ENCODE results near the gene RAB31.

The RAB31 gene

GRCh38 chr18:9712130-9712577 lies 4.1 kb downstream of the RAB31 start:
- no peak for DNase-seq (ENCODE audit: low read depth in 2 of 2, low spot score in 1 of 2)

GRCh38 chr18:9712611-9713010 lies 4.5 kb downstream of the RAB31 start:
- DNase-seq (ENCODE audit: low read depth in 2 of 2, low spot score in 1 of 2) = no peak

GRCh38 chr18:9714266-9715087 lies 6.4 kb downstream of the RAB31 start:
- DNase-seq (ENCODE audit: low read depth in 2 of 2, low spot score in 1 of 2) = no peak

GRCh38 chr18:9715088-9715343 lies 6.9 kb downstream of the RAB31 start:
- DNase-seq (ENCODE audit: low read depth in 2 of 2, low spot score in 1 of 2) = no peak

- DNase-seq (ENCODE audit: low read depth in 2 of 2, low spot score in 1 of 2) = no peak
Observed at GRCh38 chr18:9715978-9716774, 8.1 kb downstream of the RAB31 start.

- DNase-seq (ENCODE audit: low read depth in 2 of 2, low spot score in 1 of 2) = no peak
Observed at GRCh38 chr18:9716780-9717563, 8.9 kb downstream of the RAB31 start.

- no peak for DNase-seq (ENCODE audit: low read depth in 2 of 2, low spot score in 1 of 2)
Observed at GRCh38 chr18:9719421-9719981, 11.4 kb downstream of the RAB31 start.

GRCh38 chr18:9720327-9720726 lies 12.2 kb downstream of the RAB31 start:
- no peak for DNase-seq (ENCODE audit: low read depth in 2 of 2, low spot score in 1 of 2)

GRCh38 chr18:9721893-9722550 lies 13.9 kb downstream of the RAB31 start:
- DNase-seq (ENCODE audit: low read depth in 2 of 2, low spot score in 1 of 2) = no peak

- no peak for DNase-seq (ENCODE audit: low read depth in 2 of 2, low spot score in 1 of 2)
Observed at GRCh38 chr18:9722691-9723090, 14.6 kb downstream of the RAB31 start.

GRCh38 chr18:9724797-9725585 lies 16.9 kb downstream of the RAB31 start:
- DNase-seq (ENCODE audit: low read depth in 2 of 2, low spot score in 1 of 2) = no peak

GRCh38 chr18:9726175-9726574 lies 18.1 kb downstream of the RAB31 start:
- DNase-seq (ENCODE audit: low read depth in 2 of 2, low spot score in 1 of 2) = no peak

- no peak for DNase-seq (ENCODE audit: low read depth in 2 of 2, low spot score in 1 of 2)
Observed at GRCh38 chr18:9726936-9727335, 18.8 kb downstream of the RAB31 start.

GRCh38 chr18:9730786-9731185 lies 22.7 kb downstream of the RAB31 start:
- DNase-seq (ENCODE audit: low read depth in 2 of 2, low spot score in 1 of 2) = no peak

GRCh38 chr18:9731380-9731779 lies 23.3 kb downstream of the RAB31 start:
- DNase-seq (ENCODE audit: low read depth in 2 of 2, low spot score in 1 of 2) = no peak

- DNase-seq (ENCODE audit: low read depth in 2 of 2, low spot score in 1 of 2) = no peak
Observed at GRCh38 chr18:9732031-9732430, 23.9 kb downstream of the RAB31 start.

GRCh38 chr18:9734189-9734588 lies 26.1 kb downstream of the RAB31 start:
- DNase-seq (ENCODE audit: low read depth in 2 of 2, low spot score in 1 of 2) = no peak

GRCh38 chr18:9735238-9735637 lies 27.1 kb downstream of the RAB31 start:
- DNase-seq (ENCODE audit: low read depth in 2 of 2, low spot score in 1 of 2) = no peak

GRCh38 chr18:9735879-9736278 lies 27.8 kb downstream of the RAB31 start:
- DNase-seq (ENCODE audit: low read depth in 2 of 2, low spot score in 1 of 2) = no peak

GRCh38 chr18:9736286-9736835 lies 28.3 kb downstream of the RAB31 start:
- no peak for DNase-seq (ENCODE audit: low read depth in 2 of 2, low spot score in 1 of 2)
